Panc1 (cell line): ENCODE results near the gene TNFRSF14. TPM values are rescaled to one million over a fixed set of nuclear protein-coding genes. Genes with fewer than 3 reads are reported as not detected.

Experiments used
- ATAC-seq: fragments of 200-7000 bp; cut with Tn5 transposase; 2 replicates; pipeline ENCODE4 v1.9.1; 2020; ENCODE audit warnings: mild to moderate bottlenecking, moderate library complexity
- BruUV-seq: library from RNA; stranded (reverse); fragments of 400-500 nt; replicated peaks from 2 replicates; lab custom pipeline; 2021; lab: Mats Ljungman, UMichigan
- CTCF ChIA-PET: fragments of 300-600 bp; sonication (Branson Sonifier 250); formaldehyde crosslinking; loops from one replicate; lab custom pipeline; 2022; ENCODE audit warnings: antibody characterized with exemption; lab: Charles Lee
- POLR2A ChIA-PET: fragments of 300-600 bp; sonication (Branson Sonifier 250); formaldehyde crosslinking; loops from one replicate; lab custom pipeline; 2022; ENCODE audit warnings: antibody characterized with exemption; lab: Charles Lee
- DNase-seq: peaks from one replicate; pipeline ENCODE4 v3.0.0-alpha.2; 2010; ENCODE audit warnings: low read depth, low spot score
- H3K27ac ChIP-seq: 2 replicates; pipeline ENCODE4 v1.5.1; 2011; ENCODE audit warnings: mild to moderate bottlenecking, low read length, inconsistent platforms
- H3K27me3 ChIP-seq: fragments of 200-500 bp; sonication (Bioruptor generic); 2 replicates; pipeline ENCODE4 v1.6.0; 2014; ENCODE audit warnings: low read length, inconsistent platforms; ENCODE audit not compliant: control insufficient read depth, insufficient read depth
- H3K36me3 ChIP-seq: fragments of 200-500 bp; sonication (Bioruptor generic); 2 replicates; pipeline ENCODE4 v1.5.1; 2014; ENCODE audit warnings: inconsistent platforms, mild to moderate bottlenecking, low read length, moderate library complexity; ENCODE audit not compliant: control insufficient read depth, insufficient read depth
- H3K4me1 ChIP-seq: 2 replicates; pipeline ENCODE4 v1.5.1; 2011; ENCODE audit warnings: inconsistent platforms, mild to moderate bottlenecking, low read length, moderate library complexity; ENCODE audit not compliant: control insufficient read depth, insufficient read depth
- H3K4me3 ChIP-seq, 2 experiments: 2 replicates each; pipeline ENCODE4 v1.5.1; 2011 to 2012; ENCODE audit warnings: low read depth in 2 of 2, low read length in 2 of 2, mild to moderate bottlenecking in 2 of 2, inconsistent platforms in 1 of 2, moderate library complexity in 1 of 2
- H3K9me3 ChIP-seq: fragments of 200-500 bp; sonication (Bioruptor generic); 2 replicates; pipeline ENCODE4 v1.5.1; 2014; ENCODE audit warnings: low read depth, mild to moderate bottlenecking, inconsistent platforms, low read length, moderate library complexity; ENCODE audit not compliant: control insufficient read depth, insufficient read depth
- CTCF ChIP-seq: fragments of 450-650 bp; IDR thresholded peaks from 2 replicates; pipeline ENCODE4 v1.5.1; 2017; ENCODE audit warnings: mild to moderate bottlenecking
- POLR2AphosphoS5 ChIP-seq: IDR thresholded peaks from 2 replicates; pipeline ENCODE4 v1.6.1; 2012; ENCODE audit warnings: mild to moderate bottlenecking, low read depth, low read length, moderate library complexity
- SIN3A ChIP-seq: IDR thresholded peaks from 2 replicates; pipeline ENCODE4 v1.6.1; 2012; ENCODE audit warnings: low read depth, mild to moderate bottlenecking, low read length, moderate library complexity, borderline replicate concordance; ENCODE audit not compliant: insufficient read depth
- TCF7L2 ChIP-seq: IDR thresholded peaks from 2 replicates; pipeline ENCODE4 v1.6.1; 2011; ENCODE audit warnings: mild to moderate bottlenecking, low read depth, low read length, inconsistent platforms
- in situ Hi-C: cut with HindIII; loops from 2 replicates; pipeline ENCODE4 v1.10.0; 2016; ENCODE audit warnings: low sequenced_read_pairs, low pct_unique_long_range_greater_than_20kb
- intact Hi-C: fragments of 100-400 bp; cut with micrococcal nuclease; formaldehyde crosslinking; loops from one replicate; pipeline ENCODE4 v1.10.0; 2022; ENCODE audit not compliant: unreplicated experiment
- total RNA-seq: library from RNA; stranded (reverse); gene quantifications from one replicate; pipeline ENCODE4 v1.2.1, GENCODE V29; 2021; ENCODE audit not compliant: unreplicated experiment
- TF ChIP-seq, protein P1 (sequence below), 2 experiments: IDR thresholded peaks; 2 replicates each; pipeline ENCODE4 v1.6.1; 2011 to 2012; ENCODE audit warnings: low read depth in 2 of 2, control low read depth in 1 of 2, low read length in 1 of 2, mild to moderate bottlenecking in 1 of 2, moderate library complexity in 1 of 2; ENCODE audit not compliant: insufficient read depth in 1 of 2

TNFRSF14 gene
- total RNA-seq, 1 experiment from 2014 or later: 20.1 TPM

DNA sequence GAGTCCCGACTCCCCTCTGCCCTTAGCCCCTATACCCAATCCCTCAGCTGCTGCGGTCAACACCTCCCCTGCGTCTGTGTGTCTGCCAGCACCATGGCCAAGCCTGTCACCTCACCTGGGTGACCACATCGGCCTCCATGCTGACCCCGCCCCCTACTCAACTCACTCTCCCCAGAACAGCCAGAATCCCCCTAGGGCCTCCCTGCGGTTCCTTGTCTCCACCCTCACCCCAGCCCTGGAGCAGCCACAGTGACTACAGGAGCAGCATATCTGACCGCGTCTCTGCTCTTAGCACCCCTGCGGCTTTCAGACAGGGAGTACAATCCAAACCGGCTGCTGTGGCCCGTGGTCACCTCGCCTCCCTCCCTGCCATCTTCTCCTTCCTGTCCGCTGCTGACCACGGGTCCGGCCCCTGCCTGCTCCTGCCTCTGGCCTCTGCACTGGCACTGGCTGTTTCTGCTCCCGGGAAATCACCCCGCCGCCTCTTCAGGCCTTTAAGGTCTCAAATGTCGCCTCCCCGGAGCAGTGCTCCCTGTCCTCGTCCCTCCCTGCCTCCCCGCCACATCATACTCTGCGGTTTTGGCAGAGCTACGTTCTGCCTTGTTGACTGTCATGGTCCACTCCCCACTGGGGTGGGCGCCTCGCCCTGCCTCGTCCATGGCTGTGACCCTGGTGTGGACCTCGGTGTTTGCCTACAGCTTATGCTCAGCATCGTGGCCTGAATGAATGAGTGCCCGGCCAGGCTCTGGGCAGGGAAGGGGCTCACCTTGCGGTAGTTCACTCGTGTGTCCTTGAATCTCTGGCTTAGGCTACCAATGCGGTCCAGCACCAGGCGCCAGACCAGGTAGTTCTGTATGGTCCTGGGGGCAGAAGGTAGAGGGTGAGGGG, 41.5 kb downstream of the TNFRSF14 start:
- ChIA-PET POLR2A (no interaction called here), CTCF (no interaction called here)
- Histone ChIP-seq H3K27ac (no peak overlapping the region), H3K4me1 (no peaks in the 10 kb centered on the region), H3K9me3 (no peaks in the 10 kb centered on the region), H3K27me3 (no peaks in the 10 kb centered on the region), H3K4me3 (no peak overlapping the region), H3K36me3 (no peaks in the 10 kb centered on the region)
- no TSS peak for BruUV-seq
- in situ Hi-C loops (no loop called here), intact Hi-C loops (no loop called here)
- DNase-seq (no peak), ATAC-seq (no peak)
- no peak for TF ChIP-seq POLR2AphosphoS5
- TF ChIP-seq TCF7L2: no peak
- TF ChIP-seq SIN3A: no peak
- no peak for TF ChIP-seq CTCF
- TF ChIP-seq, protein P1, sequence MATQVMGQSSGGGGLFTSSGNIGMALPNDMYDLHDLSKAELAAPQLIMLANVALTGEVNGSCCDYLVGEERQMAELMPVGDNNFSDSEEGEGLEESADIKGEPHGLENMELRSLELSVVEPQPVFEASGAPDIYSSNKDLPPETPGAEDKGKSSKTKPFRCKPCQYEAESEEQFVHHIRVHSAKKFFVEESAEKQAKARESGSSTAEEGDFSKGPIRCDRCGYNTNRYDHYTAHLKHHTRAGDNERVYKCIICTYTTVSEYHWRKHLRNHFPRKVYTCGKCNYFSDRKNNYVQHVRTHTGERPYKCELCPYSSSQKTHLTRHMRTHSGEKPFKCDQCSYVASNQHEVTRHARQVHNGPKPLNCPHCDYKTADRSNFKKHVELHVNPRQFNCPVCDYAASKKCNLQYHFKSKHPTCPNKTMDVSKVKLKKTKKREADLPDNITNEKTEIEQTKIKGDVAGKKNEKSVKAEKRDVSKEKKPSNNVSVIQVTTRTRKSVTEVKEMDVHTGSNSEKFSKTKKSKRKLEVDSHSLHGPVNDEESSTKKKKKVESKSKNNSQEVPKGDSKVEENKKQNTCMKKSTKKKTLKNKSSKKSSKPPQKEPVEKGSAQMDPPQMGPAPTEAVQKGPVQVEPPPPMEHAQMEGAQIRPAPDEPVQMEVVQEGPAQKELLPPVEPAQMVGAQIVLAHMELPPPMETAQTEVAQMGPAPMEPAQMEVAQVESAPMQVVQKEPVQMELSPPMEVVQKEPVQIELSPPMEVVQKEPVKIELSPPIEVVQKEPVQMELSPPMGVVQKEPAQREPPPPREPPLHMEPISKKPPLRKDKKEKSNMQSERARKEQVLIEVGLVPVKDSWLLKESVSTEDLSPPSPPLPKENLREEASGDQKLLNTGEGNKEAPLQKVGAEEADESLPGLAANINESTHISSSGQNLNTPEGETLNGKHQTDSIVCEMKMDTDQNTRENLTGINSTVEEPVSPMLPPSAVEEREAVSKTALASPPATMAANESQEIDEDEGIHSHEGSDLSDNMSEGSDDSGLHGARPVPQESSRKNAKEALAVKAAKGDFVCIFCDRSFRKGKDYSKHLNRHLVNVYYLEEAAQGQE (IDR thresholded peaks at IDR 0.05; ENCODE audit: insufficient read depth in 1 of 2, low read depth in 2 of 2, low read length in 1 of 2): no peak

DNA sequence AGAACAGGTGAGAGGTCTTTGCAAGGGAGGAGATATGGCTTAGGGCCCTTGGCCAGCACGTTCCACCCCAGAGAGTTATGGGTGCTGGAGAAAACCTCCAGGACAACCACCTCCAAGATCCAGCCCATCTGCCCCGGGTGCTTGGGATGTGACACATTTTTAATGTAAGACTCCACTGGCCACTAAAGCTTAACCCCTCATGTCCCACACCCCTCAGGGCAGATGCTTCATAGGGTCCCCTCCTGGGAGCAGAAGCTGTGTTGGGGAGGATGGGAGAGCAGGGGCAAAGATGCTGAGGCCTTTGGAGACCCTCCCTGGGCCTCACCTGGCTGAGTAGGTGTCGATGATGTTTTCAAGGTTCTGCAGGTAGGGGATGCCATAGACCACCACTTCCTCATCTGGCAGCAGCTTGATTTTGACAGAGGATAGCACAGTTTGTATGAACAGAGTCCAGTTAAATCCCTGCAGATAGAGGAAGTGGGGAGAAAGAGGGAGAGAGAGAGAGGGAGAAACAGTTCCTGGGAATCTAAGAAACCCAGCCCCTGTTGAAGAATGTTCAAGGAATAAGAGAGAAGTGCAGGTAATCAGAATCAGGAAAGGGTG, 42.3 kb downstream of the TNFRSF14 start:
- intact Hi-C loops: no loop called here
- Histone ChIP-seq H3K4me3 (no peak overlapping the region), H3K36me3 (no peaks in the 10 kb centered on the region), H3K27ac (no peak overlapping the region), H3K9me3 (no peaks in the 10 kb centered on the region), H3K27me3 (no peaks in the 10 kb centered on the region), H3K4me1 (no peaks in the 10 kb centered on the region)
- BruUV-seq: no TSS peak
- no peak for ATAC-seq
- CTCF ChIA-PET: no interaction called here
- TF ChIP-seq, protein P1 (IDR thresholded peaks at IDR 0.05; ENCODE audit: insufficient read depth in 1 of 2, low read depth in 2 of 2, low read length in 1 of 2): no peak
- TF ChIP-seq TCF7L2 (no peak), SIN3A (no peak), CTCF (no peak), POLR2AphosphoS5 (no peak)
- POLR2A ChIA-PET: no interaction called here
- DNase-seq: no peak
- in situ Hi-C loops: no loop called here
